HG03039 (cell line): ENCODE data around the gene RIN3.
"Not testable (repeated sequence)": the region's sequence is repeated elsewhere in the genome, so short reads cannot be mapped to it uniquely, and the experiment has no call there.

ENCODE experiments used
- ATAC-seq: cut with Tn5 transposase; IDR thresholded peaks from one replicate; pipeline ENCODE4 v1.9.1; 2021; ENCODE audit warnings: mild to moderate bottlenecking, moderate library complexity; ENCODE audit not compliant: unreplicated experiment

Gene RIN3

DNA sequence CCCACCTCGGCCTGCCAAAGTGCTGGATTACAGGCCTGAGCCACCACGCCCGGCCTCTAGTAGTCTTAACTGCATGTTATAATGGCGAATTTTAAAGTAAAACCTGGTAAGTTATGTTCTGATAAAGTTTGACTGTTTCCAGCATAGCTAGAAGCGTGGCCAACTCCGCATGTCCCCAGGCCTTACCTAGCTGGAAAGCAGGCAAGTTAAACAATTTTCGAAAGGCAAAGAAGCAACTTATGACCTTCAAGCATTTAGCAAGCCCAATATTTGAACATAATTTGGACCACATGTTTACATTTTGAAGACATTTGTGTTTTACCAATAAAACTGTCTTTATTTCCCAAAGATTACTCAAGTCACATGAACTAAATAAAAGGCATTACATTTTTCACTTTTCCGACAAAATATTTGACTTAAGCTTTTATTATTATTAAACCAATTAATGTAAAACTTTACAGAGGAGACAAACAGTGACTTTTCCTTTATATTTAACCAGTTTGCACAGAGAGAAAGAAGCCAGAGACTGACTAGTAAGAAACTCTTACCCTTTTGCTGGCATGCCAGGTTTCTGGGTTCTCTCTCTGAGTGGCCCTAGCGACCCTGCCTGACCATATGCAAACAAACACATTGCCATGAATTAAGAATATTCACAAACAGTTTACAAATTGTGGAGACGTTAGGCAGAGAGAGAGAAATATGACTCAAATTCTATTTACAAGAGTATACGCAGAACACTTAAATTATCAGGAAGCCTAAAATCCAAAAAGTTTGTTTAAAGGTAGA is 106.3 kb downstream of the RIN3 start:
- no peak for ATAC-seq

DNA sequence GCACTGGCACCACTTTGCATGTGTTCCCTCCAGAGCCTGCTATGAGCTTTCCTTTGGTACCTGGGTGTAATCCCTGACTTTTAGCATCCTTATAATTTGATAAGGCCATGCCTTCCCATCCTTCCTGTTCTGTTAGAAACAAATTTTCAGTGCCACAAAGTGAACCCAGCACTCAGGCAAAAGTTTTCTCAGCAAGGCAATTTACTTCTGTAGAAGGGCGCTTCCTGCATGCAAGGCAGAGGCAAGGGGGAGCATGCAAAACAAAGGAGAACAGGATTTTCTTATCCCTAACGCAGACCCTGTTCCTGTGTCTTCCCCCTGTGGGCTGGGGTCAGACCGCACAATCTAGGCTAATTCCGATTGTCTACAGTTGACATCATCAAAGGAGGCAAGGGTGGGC is 108.7 kb downstream of the RIN3 start:
- ATAC-seq: no peak

DNA sequence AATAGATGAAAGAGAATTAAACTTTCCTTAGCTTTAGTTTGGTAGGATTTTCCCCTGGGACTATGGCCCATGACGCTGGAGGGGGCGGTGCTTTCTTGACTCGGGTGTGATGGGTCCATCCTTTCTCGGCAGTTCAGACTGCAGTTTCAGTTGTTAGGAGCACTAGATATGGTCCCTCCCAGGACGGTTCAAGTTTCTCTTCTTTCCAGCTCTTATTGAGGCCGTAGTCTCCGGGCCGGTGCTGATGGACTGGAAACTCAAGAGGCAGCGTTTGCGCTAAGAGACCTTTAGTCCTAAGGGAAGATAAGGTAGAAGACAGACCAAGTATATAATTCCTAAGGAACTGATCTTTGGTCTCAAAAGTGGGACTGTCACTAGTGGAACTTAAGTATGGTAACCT is 111.2 kb downstream of the RIN3 start:
- no peak for ATAC-seq

DNA sequence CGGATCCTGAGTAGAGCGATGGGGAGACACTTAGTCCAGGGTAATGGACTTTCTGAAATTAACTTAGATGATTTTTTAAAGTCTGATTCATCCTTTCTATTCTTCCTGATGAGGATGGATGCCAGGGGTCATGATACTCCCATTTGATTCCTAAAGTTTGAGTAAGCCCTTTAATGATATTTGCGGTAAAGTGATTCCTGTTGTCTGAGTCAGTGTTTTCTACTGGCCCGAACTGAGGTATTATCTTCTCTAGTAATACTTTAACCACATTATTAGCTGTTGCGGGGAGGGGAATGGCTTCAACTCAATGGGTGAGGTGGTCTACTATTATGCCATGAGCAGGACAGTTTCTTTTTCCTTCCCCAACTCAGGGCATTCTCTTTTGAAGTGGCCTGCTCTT is 111.6 kb downstream of the RIN3 start:
- no peak for ATAC-seq

DNA sequence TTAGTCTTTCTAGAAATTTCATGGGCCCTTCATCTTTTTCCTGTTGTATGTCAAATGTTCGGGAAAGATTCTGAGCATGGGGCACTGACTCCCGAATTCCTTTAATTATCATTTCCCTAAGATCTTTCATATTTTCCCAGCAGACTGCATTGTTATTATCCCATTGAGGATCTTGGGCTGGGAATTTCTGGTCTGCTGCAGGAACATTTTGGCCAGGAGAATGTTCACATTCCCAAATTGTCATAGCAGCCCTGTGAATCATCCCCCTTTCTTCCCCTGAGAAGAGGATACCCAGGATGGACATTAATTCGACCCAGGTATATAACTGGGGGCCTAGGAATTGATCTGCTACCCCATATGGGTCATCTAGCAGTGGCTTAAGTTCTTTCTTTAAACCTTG is 112.5 kb downstream of the RIN3 start:
- ATAC-seq: no peak

DNA sequence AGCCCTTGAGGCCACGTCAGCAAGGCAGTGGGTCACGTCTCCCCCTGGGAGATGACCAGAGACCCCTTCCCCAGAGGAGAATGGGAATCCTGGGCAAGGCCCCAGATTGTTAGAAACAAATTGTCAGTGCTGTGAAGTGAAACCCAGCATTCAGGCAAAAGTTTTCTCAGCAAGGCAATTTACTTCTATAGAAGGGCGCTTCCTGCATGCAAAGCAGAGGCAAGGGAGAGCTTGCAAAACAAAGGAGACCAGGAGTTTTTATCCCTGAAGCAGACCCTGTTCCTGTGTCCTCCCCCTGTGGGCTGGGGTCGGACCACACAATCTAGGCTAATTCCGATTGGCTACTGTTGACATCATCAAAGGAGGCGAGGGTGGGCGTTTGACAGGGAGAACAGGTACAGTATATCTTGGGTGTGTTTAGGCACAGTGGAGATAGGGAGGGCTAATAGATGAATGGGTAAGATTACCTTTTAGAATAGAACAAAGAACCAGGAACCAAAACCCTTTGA is 114.2 kb downstream of the RIN3 start:
- no peak for ATAC-seq

DNA sequence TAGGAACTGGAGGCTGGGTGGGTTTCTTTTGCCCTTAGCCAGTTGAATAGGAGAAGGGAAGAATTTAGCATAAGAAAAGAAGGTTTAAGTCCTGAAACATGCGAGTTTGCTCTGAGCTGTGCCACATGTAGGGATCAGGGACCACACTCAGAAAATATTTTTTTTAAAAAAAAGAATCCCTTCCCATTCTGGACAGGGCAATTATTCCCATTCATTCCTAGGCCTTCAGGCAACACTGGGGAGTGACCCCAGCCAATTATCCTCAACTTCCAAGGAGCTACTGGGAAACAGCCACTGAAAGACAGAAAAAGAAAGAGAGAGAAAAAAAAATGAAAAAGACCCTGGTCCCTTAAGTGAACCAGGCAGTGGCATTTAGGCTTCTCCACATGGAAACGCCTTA is 115.1 kb downstream of the RIN3 start:
- no peak for ATAC-seq

DNA sequence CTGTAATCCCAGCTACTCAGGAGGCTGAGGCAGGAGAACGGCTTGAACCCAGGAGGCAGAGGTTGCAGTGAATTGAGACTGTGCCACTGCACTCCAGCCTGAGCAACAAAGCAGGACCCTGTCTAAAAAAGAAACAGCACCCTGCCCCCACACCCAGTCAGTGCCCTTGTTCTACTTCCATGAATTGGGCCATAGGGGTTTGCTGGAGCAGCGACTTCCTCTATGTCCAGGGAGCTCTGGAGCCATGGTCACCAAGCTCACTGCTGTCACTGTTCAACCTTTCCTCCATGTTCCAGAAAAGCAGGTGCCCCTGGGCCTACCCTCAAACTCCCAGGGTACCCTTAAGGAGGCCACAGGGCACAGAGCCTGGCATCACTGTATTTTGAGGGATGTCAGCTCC is 116.8 kb downstream of the RIN3 start:
- ATAC-seq: no peak

DNA sequence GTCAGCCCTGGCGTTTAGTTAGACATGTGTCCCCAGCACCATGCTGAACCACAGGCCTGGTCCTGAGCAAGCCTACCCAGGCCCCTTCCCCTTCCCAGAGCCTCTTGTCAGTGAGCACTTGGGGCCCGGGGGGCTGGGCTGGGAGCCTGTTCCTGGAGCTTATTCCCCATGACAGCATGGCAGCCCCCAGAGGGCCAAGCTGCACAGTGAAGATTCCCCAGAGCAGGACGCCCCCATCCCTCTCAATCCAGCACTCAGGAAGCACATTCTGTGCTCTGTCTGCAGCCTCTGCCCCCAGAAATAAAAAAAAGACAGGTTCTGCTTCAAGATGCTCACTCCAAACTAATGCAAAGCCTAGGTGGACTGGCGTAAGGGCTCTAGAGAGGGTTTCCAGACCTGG is 117.5 kb downstream of the RIN3 start:
- ATAC-seq: no peak

DNA sequence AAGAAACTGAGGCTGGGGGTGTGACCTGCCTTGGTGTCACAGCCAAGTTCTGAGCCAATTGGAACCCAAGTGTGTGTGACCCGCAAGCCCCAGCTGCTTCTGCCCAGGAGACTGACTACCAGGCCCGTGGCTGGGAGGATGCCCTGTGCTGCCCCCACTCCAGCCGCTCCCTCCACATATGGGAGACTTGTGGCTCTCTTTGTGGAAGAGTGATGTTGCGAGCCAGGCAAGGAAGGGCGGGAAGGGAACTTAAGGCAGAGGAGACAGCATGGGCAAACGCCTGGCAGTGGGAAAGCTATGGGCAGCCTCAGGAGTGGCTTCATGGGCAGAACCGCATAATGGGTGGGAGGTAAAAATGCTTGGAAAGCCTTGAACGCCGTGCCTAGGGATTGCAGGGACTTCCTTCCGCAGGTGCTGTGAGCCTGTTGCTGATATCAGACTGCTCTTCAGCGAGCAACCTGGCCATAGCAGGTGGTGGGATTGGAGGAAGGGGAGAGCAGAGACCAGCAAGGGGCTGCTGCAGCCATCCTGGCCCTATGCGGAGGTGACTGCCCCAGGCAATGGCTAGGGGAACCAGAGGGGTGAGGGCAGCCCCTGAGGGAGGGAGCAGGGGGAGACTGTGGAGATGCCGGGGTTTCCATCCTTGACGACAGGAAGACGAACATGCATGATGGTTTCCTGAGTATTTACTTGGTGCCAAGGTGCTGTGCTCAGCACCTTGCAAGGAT is 119.1 kb downstream of the RIN3 start:
- ATAC-seq: no peak

DNA sequence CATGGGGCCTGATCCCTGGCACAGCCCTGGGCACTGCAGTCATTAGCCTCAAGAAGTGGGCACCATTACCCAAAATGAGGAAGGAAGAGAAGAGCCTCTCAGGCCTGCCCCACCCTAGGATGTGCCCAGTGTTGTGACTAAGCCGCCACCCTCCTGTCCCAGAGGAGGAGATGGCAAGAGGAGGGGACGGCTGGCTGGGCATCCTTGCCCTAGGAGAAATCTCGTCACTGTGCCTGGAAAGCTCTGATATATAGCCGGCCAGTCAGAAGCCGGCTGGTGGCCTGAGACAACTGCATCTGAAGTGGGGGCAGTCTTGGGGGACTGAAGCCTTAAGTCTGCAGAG is 119.7 kb downstream of the RIN3 start:
- no peak for ATAC-seq

DNA sequence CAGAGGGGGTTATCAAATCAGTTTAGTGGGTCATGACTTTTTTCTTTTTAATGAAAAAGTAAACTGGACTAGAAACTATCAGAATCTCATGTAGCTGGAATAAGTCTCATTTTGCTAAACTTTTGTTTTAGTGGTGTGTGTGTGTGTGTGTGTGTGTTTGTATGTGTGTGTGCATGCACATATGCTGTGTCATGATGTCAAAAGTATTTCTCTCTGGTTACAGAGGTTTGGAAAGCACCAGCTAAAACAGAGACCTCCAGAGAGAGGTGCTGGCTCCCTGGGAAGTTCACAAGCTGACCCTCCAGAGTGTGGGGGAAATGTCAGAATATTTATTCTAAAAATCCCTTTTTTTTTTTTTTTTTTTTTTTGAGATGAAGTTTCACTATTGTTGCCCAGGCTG is 120.1 kb downstream of the RIN3 start:
- ATAC-seq: no peak

DNA sequence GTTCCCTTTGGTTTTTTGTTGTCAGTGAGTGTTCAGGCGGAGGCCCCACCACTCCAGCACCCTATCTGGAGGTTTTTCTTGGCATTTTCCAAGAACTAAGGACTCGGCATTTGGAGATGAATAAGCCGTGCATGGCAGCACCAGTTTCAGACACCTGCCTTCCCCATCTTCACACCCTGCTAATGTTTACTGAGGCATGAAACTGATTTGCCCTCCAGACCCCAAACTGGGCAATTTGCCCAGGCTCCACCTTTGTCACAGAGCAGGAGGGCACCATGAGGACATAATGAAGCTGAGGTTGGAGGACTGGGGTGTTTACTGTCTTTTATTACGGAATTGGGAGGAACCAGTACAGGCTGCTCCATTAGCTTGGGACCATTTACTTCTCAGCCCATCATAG is 121.5 kb downstream of the RIN3 start:
- no peak for ATAC-seq

DNA sequence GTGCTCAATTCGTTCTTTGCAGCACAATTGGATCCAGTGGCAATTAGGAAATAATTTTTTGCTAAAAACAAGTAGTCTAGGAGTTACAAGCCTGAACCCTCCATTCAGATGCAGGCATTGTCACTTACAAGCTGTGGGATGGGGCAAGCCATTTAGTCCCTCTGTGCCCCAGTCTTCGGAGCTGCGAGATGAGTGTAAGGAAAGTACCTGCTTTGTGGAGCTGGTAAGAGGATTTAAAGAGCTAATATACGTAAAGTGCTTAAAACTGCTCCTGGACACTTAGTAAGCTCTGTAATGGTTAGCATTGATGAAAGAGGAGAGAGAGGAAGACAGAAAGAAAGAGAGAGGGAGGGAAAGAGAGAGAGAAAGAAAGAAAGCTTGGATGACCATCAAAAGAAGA is 122.3 kb downstream of the RIN3 start:
- ATAC-seq: no peak

DNA sequence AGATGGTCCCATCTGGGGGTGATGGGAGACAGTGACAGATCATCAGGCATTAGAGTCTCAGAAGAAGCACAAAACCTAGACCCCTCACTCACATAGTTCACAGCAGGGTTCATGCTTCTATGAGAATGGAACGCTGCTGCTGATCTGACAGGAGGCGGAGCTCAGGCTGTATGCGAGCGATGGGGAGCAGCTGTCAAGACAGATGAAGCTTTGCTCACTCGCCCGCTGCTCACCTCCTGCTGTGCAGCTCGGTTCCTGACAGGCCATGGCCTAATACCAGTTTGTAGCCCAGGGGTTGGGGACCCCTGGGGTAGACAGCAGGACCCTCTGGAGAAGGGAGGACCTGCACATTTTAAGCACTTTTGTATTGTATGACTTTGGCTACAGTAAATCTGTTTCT is 123.6 kb downstream of the RIN3 start:
- no peak for ATAC-seq

DNA sequence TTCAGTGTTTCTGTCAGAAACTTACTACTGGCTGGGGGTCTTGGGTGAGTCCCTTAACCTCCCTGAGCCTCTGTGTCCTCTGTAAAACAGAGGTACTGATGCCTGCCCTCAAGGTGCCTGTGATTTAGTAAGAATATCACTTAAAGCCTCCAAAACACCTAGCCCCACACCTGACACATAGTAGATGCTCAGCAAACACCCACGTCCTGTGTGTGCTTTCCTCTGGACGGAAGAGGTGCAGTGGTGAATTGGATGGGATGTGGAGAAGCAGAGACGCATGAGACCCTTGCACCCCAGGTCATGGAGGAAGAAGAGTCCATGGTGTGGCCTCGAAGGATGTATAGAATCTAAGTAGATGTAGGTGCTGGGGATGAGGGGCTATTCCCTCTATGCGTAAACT is 124.3 kb downstream of the RIN3 start:
- ATAC-seq: no peak

DNA sequence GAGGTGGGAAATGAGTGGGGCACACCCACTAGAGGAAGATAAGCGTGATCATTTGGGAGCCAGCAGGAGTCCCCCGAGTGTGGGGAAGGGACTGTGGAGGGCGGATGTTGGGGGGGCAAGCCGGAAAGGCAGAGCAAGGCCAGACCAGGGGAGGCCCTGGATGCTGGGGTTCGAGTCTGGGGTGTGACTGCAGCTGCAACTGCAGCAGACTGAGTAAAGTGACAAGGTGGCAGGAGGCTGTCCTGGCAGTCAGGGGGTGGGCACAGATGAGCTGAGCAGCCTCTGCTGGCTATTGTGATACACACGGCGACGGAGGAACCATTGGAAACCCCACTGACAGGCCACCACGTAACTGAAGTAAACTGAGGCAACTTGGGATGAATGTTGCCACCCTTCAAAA is 124.7 kb downstream of the RIN3 start:
- ATAC-seq: no peak

DNA sequence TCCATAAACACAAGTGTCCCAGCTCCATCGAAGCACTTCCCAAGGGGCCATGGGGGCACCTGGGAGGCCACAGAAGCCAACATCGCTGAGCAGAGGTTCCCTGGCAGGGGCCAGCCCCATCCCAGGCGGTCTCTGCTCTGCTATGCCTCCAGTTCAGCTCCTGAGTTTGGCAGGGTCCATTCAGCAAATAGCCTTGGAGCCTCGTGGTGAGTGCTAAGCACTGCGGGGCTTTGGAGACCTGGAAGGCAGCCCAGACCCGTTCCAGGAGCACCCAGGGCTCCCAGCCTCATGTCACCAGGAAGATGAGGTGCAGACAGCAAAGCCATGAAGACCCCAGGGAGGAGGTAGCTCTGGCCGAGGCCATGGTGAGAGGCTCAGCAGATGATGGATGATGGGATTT is 125.3 kb downstream of the RIN3 start:
- no peak for ATAC-seq

DNA sequence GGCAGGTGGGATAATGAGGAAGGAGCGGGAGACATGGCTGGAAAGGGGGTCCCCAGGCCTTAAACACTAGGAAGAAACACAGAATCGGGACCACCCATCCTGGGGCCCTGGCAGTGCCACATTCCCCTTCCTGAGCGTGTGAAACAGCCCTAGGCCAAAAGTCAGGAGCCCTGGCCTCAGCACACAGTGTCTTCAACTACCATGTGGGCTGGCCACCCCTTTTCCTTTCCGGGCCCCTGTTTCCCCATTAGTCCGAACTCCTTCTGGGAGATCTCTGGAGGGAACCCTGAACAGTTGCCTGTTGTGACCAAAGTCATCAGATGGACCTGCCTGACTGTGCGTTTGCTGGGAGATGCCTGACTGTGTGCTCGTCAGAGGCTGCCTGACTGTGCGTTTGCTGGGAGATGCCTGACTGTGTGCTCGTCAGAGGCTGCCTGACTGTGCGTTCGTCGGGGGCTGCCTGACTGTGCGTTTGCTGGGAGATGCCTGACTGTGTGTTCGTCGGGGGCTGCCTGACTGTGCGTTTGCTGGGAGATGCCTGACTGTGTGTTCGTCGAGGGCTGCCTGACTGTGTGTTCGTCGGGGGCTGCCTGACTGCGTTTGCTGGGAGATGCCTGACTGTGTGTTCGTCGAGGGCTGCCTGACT is 126.0 kb downstream of the RIN3 start:
- not testable (repeated sequence) for ATAC-seq

DNA sequence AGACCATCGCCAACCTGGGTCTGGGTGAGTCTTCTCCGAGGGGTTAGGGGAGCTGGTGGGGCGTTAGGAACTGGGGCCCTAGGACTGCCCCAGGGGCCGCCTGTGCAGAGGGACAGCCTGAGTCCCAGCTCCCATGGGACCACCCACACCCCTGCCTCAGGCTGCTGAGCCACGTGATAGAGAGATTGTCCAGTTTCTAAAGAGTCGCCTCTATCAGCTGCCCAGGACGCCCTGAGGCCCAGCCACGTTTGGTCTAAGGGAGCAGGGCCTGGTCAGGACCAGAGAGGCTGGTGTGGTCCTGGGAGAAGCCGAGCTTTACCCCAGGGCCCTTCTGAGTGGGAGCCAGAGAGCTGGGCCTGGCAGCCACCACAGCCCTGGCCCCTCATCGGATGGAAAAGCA is 127.7 kb downstream of the RIN3 start:
- no peak for ATAC-seq

DNA sequence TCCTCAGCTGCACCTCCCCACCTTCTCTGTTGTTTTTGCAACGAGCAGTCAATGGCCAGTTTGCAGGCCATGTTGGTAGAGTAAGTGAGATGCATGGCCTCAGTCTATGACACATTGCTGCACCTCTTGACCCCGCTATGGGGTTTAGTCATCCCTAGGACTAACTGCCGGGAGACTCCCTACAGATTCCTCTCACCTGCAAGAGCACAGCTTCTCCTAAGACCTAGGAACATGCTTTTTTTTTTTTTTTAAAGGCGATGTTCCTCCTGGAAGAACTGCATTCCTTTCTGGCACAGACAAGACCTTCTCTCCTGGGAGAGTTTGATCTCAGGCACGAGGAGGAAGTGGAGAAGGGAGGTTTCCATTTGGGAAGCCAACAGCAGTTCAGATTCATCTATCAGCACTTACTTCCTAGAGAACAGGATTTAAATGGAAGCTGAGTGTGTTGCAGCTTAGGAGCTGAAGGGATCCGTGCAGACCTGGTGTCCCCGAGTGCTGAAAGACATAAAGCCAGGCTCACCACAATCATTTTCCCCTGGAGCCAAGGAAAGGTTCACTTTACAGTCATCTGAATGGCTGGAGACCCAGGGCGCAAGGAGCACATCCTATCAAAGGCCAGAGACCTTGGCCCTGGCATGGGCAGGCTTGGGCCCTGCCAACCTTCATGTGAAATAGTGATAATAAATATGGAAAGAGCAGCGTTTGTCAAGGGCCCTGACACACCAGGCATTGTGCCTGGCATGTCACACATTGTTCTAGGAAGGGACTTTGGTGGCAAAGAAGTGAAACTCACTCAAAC is 130.8 kb downstream of the RIN3 start:
- ATAC-seq: no peak
